Keratinocyte (primary cell): ENCODE measurements around the gene ALPI. TPM values are rescaled to one million over a fixed set of nuclear protein-coding genes. Genes with fewer than 3 reads are reported as not detected.

Source experiments
- DNase-seq: peaks from one replicate; pipeline ENCODE4 v3.0.0-alpha.2; 2011; ENCODE audit warnings: low read depth, missing footprints, low spot score
- FAIRE-seq: peaks from 2 replicates; lab custom pipeline; 2011; peaks lifted over from hg19 to GRCh38; lab: Jason Lieb, UNC
- H2AFZ ChIP-seq: 2 replicates; pipeline ENCODE4 v1.6.0; 2012; ENCODE audit warnings: low read length, control low read depth, inconsistent platforms; ENCODE audit not compliant: control insufficient read depth
- H3K27ac ChIP-seq: 2 replicates; pipeline ENCODE4 v1.5.1; 2011; ENCODE audit warnings: low read length; ENCODE audit not compliant: control insufficient read depth, insufficient read depth
- H3K27me3 ChIP-seq: 3 replicates; pipeline ENCODE4 v1.6.0; 2011; ENCODE audit warnings: low read length; ENCODE audit not compliant: control insufficient read depth, insufficient read depth; ENCODE audit errors: extremely low read depth
- H3K36me3 ChIP-seq, 2 experiments: 2 replicates in 1 of 2; 3 replicates in 1 of 2; pipeline ENCODE4 v1.5.1; 2011; ENCODE audit warnings: low read length in 2 of 2, mild to moderate bottlenecking in 1 of 2; ENCODE audit not compliant: control insufficient read depth in 2 of 2, insufficient read depth in 2 of 2; ENCODE audit errors: extremely low read depth in 1 of 2
- H3K4me1 ChIP-seq: 3 replicates; pipeline ENCODE4 v1.5.1; 2011; ENCODE audit warnings: low read length; ENCODE audit not compliant: control insufficient read depth, insufficient read depth; ENCODE audit errors: extremely low read depth
- H3K4me2 ChIP-seq: 3 replicates; pipeline ENCODE4 v1.6.0; 2011; ENCODE audit warnings: low read depth, low read length; ENCODE audit not compliant: control insufficient read depth, insufficient read depth; ENCODE audit errors: extremely low read depth
- H3K4me3 ChIP-seq, 3 experiments: fragments of 200-600 bp in 1 of 3; sonication (generic) in 1 of 3; 2 replicates in 2 of 3; 3 replicates in 1 of 3; pipeline ENCODE4 v1.5.1; 2011 to 2016; ENCODE audit warnings: low read length in 3 of 3, mild to moderate bottlenecking in 3 of 3, control low read depth in 2 of 3, inconsistent platforms in 1 of 3, low read depth in 1 of 3, mixed read lengths in 1 of 3, mixed run types in 1 of 3, moderate library complexity in 1 of 3; ENCODE audit not compliant: control insufficient read depth in 2 of 3, insufficient read depth in 2 of 3; ENCODE audit errors: extremely low read depth in 1 of 3
- H3K79me2 ChIP-seq: 2 replicates; pipeline ENCODE4 v1.6.0; 2012; ENCODE audit warnings: low read length; ENCODE audit not compliant: control insufficient read depth, insufficient read depth
- H3K9ac ChIP-seq: 3 replicates; pipeline ENCODE4 v1.6.0; 2011; ENCODE audit warnings: low read length; ENCODE audit not compliant: control insufficient read depth, insufficient read depth; ENCODE audit errors: extremely low read depth
- H3K9me1 ChIP-seq: 3 replicates; pipeline ENCODE4 v1.6.0; 2011; ENCODE audit warnings: low read length; ENCODE audit not compliant: control insufficient read depth, insufficient read depth; ENCODE audit errors: extremely low read depth
- H3K9me3 ChIP-seq: 2 replicates; pipeline ENCODE4 v1.5.1; 2012; ENCODE audit warnings: low read depth, low read length; ENCODE audit not compliant: control insufficient read depth
- H4K20me1 ChIP-seq: 3 replicates; pipeline ENCODE4 v1.6.0; 2011; ENCODE audit warnings: low read length; ENCODE audit not compliant: control insufficient read depth, insufficient read depth; ENCODE audit errors: extremely low read depth
- CTCF ChIP-seq, 3 experiments: IDR thresholded peaks in 1 of 3; conservative IDR thresholded peaks in 1 of 3; optimal IDR thresholded peaks in 1 of 3; 2 replicates in 2 of 3; 3 replicates in 1 of 3; pipeline versions ENCODE3 to v1.5.1; 2011; ENCODE audit warnings: low read length in 3 of 3, mild to moderate bottlenecking in 3 of 3, moderate library complexity in 2 of 3, control low read depth in 1 of 3, inconsistent platforms in 1 of 3; ENCODE audit not compliant: insufficient read depth in 2 of 3; ENCODE audit errors: extremely low read depth in 1 of 3
- dilution Hi-C: fragments of 300-500 bp; cut with MboI; formaldehyde crosslinking; loops from one replicate; pipeline ENCODE4 v1.7.0; 2020; ENCODE audit warnings: low sequenced_read_pairs; ENCODE audit not compliant: extremely low pct_ligation_motif_present
- polyA plus RNA-seq, 5 experiments: library from polyadenylated mRNA; depleted of rRNA in 3 of 5; stranded (reverse) in 3 of 5; stranded (forward) in 1 of 5; unstranded in 1 of 5; fragments of >200 nt; gene quantifications; 1 replicate in 1 of 5; 2 replicates in 3 of 5; 3 replicates in 1 of 5; pipeline versions ENCODE4 v1.2.1 to v1.2.3, GENCODE V29; 2011 to 2012; ENCODE audit warnings: missing spikeins in 2 of 5, low read depth in 1 of 5, low replicate concordance in 1 of 5

The ALPI gene
- polyA plus RNA-seq, 1 donor (not counting 4 experiments of a cell fraction or from before 2014, with no cell fraction given): not detected

DNA sequence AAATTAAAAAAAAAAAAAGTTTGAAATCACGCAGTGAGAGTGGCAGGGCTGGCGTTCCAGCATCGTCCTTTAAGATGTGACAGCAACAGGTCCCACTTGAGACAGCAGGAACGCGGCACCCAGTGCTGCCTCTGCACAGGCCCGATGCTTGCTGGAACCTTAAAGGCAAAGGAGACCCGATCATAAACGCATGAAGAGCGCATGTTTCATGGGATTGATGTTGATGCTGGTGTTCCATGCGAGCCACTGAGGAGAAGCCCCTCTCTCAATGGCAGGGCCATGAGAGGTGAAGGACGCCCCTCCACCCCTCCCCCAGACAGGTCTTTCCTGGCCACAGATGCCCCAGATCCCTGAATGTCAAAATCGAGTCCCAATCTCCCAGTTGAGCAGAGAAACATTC is 17.9 kb upstream of the ALPI start:
- Histone ChIP-seq H3K4me3 (no peak overlapping the region), H3K9me3 (no peaks in the 10 kb centered on the region), H3K79me2 (no peaks in the 10 kb centered on the region), H3K4me1 (no peaks in the 10 kb centered on the region), H3K27ac (no peak overlapping the region), H3K9ac (no peak overlapping the region), H4K20me1 (no peaks in the 10 kb centered on the region), H3K9me1 (no peaks in the 10 kb centered on the region), H2AFZ (no peak overlapping the region), H3K4me2 (no peak overlapping the region), H3K36me3 (no peaks in the 10 kb centered on the region), H3K27me3 (peaks cover 3% of the 10 kb centered on the region)
- FAIRE-seq: no peak
- dilution Hi-C loops: loop anchor here (25.0 kb wide), 1 partner anchor 551 kb away; no protein-coding TSS in a partner anchor
- TF ChIP-seq CTCF (optimal IDR thresholded peaks at IDR 0.05 in 1 of 3, IDR thresholded peaks at IDR 0.05 in 1 of 3, conservative IDR thresholded peaks at IDR 0.05 in 1 of 3; ENCODE audit: extremely low read depth in 1 of 3, insufficient read depth in 2 of 3, low read length in 3 of 3): no peak
- no peak for DNase-seq

GRCh38 chr2:232438951-232439757 is 16.8 kb upstream of the ALPI start:
- FAIRE-seq (peak; percentile 81), DNase-seq (no peak)
- no peak for TF ChIP-seq CTCF (optimal IDR thresholded peaks at IDR 0.05 in 1 of 3, IDR thresholded peaks at IDR 0.05 in 1 of 3, conservative IDR thresholded peaks at IDR 0.05 in 1 of 3; ENCODE audit: extremely low read depth in 1 of 3, insufficient read depth in 2 of 3, low read length in 3 of 3)
- H3K9me3 ChIP-seq: no peaks in the 10 kb centered on the region
- dilution Hi-C loops: loop anchor here (25.0 kb wide), 1 partner anchor 552 kb away; no protein-coding TSS in a partner anchor
- H3K4me1 ChIP-seq: no peaks in the 10 kb centered on the region
- H3K4me3 ChIP-seq: no peak overlapping the region
- no peak overlapping the region for H3K27ac ChIP-seq
- no peak overlapping the region for H2AFZ ChIP-seq
- H3K79me2 ChIP-seq: no peaks in the 10 kb centered on the region
- H3K36me3 ChIP-seq: no peaks in the 10 kb centered on the region
- no peaks in the 10 kb centered on the region for H3K9me1 ChIP-seq
- no peak overlapping the region for H3K9ac ChIP-seq
- H4K20me1 ChIP-seq: no peaks in the 10 kb centered on the region
- H3K27me3 ChIP-seq: peaks cover 3% of the 10 kb centered on the region
- no peak overlapping the region for H3K4me2 ChIP-seq
